Lower leg skin (tissue), 4 donors: Measurements from ENCODE around the gene AXL. TPM values are rescaled to one million over a fixed set of nuclear protein-coding genes. Genes with fewer than 3 reads are reported as not detected.
"Not testable (repeated sequence)": the region's sequence is repeated elsewhere in the genome, so short reads cannot be mapped to it uniquely, and the experiment has no call there.

Source experiments
- DNase-seq, 2 donors: peaks; one replicate each; pipeline ENCODE4 v3.0.0-alpha.2; 2019; ENCODE audit warnings: low spot score in 2 of 2
- H3K4me3 ChIP-seq: fragments of 200-600 bp; sonication (generic); 2 replicates; pipeline ENCODE4 v1.5.1; 2017; ENCODE audit warnings: mild to moderate bottlenecking, low read depth; ENCODE audit not compliant: poor library complexity, severe bottlenecking
- POLR2A ChIP-seq, 2 donors: fragments of 450-650 bp; IDR thresholded peaks; one replicate each; pipeline ENCODE4 v1.6.1; 2016 to 2017; ENCODE audit warnings: antibody characterized with exemption in 2 of 2, mild to moderate bottlenecking in 1 of 2, moderate library complexity in 1 of 2
- WGBS, 2 donors: methylation state at CpG; one replicate each; pipeline ENCODE4 v1.1.5; 2018; 5-methylcytosine and 5-hydroxymethylcytosine counted together
- intact Hi-C: fragments of 100-400 bp; cut with DNase I; formaldehyde crosslinking; loops from one replicate; pipeline ENCODE4 v1.15.0; 2023; ENCODE audit warnings: low total_unique reads
- total RNA-seq, 4 donors: library from RNA; depleted of rRNA; stranded (reverse); fragments of >200 nt; gene quantifications; one replicate each; pipeline ENCODE4 v1.1.0, GENCODE V29; 2016
- TF ChIP-seq, protein P1 (sequence below), 3 donors: fragments of 450-650 bp; IDR thresholded peaks; one replicate each; pipeline ENCODE4 v1.5.1; 2016; ENCODE audit warnings: antibody characterized with exemption in 3 of 3, mild to moderate bottlenecking in 3 of 3, moderate library complexity in 2 of 3

Gene AXL
- total RNA-seq, 4 donors from 2014 or later: 17.3 to 86.2 (median 56.7) TPM

DNA sequence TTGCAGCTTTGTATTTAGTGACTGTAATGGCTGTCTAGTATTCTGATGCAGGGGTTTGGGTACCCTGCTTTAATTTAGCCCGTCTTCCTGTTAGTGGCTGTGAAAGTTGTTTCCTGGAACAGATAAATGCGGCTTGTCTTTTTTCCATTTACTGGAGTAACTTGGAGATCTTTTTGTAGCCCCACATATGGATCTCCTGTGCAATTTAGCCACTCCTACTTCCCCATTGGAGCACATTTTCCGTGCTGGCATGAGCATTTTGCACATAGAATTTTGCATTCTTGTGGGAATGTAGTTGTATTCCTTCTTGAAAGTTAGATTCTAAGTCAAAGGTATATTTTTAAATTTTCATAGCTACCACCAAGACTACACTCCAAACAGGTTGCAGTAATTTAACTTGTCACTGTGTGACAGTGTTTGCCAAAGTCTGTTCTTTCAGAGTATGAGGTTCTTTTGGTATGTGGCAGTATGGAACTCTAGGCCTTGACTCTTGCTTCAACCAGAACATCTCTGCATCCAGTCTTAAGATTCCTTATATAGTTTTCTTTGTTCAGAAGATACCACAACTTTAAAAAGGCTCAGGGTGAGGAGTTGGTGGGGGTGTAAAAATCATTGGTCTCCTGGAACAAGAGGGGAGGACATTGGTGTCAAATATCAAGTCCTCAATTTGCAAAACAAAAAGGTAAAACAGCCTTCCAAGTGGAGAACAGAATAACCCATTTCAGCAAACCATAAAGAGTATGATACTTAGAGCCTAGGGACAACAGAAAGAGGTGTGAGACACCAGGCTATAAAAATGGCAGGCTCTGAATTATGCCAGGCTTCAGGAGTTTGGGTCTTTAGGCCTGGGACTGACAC, 69.9 kb downstream of the AXL start:
- WGBS, 2 donors: 73 to 78% methylated on average over 3 of the region's 3 CpGs
- intact Hi-C loops: no loop called here

DNA sequence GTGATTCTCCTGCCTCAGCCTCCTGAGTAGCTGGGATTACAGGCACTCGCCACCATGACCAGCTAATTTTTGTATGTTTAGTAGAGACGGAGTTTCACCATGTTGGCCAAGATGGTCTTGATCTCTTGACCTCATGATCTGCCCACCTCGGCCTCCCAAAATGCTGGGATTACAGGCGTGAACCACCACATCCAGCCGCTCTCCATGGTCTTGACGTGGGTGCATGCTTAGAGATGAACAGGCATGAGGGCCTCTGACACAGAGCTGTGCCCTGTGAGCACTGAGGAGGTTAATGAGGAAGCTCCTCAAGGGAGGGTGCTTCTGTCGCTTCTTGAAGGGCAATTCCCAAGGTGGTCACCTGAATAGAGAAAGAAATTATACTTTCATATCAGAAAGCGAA, 70.8 kb downstream of the AXL start:
- intact Hi-C loops: not testable (repeated sequence)

More for the DNA sequence above, 69.9 kb downstream of the AXL start:
- no peak overlapping the region for H3K4me3 ChIP-seq
- no peak for DNase-seq
- TF ChIP-seq, protein P1, sequence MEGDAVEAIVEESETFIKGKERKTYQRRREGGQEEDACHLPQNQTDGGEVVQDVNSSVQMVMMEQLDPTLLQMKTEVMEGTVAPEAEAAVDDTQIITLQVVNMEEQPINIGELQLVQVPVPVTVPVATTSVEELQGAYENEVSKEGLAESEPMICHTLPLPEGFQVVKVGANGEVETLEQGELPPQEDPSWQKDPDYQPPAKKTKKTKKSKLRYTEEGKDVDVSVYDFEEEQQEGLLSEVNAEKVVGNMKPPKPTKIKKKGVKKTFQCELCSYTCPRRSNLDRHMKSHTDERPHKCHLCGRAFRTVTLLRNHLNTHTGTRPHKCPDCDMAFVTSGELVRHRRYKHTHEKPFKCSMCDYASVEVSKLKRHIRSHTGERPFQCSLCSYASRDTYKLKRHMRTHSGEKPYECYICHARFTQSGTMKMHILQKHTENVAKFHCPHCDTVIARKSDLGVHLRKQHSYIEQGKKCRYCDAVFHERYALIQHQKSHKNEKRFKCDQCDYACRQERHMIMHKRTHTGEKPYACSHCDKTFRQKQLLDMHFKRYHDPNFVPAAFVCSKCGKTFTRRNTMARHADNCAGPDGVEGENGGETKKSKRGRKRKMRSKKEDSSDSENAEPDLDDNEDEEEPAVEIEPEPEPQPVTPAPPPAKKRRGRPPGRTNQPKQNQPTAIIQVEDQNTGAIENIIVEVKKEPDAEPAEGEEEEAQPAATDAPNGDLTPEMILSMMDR (IDR thresholded peaks at IDR 0.05): no peak
- TF ChIP-seq POLR2A (IDR thresholded peaks at IDR 0.05): no peak

DNA sequence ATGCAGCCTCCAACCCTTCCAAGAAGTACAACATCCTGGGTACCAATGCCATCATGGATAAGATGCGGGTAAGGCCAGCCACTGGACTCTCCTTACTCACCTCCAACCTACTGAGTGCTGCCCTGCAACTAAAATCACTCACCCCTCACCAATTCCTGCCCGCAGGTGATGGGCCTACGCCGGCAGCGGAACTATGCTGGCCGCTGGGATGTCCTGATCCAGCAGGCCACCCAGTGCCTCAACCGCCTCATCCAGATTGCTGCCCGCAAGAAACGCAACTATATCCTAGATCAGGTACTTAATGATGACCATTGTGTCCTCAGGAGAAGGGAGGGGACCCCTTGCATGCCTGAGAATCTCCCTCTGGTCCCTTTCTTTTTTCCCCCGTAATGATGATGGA, 75.4 kb downstream of the AXL start:
- TF ChIP-seq POLR2A (IDR thresholded peaks at IDR 0.05): no peak
- TF ChIP-seq, protein P1 (IDR thresholded peaks at IDR 0.05): no peak
- intact Hi-C loops: no loop called here
- H3K4me3 ChIP-seq: no peak overlapping the region
- 95 to 96% methylated on average over 10 of the region's 10 CpGs for WGBS, 2 donors
- no peak for DNase-seq

More for the DNA sequence above, 70.8 kb downstream of the AXL start:
- H3K4me3 ChIP-seq, DNase-seq: not testable (repeated sequence)
- 94% methylated on average over 8 of the region's 8 CpGs for WGBS, 2 donors

DNA sequence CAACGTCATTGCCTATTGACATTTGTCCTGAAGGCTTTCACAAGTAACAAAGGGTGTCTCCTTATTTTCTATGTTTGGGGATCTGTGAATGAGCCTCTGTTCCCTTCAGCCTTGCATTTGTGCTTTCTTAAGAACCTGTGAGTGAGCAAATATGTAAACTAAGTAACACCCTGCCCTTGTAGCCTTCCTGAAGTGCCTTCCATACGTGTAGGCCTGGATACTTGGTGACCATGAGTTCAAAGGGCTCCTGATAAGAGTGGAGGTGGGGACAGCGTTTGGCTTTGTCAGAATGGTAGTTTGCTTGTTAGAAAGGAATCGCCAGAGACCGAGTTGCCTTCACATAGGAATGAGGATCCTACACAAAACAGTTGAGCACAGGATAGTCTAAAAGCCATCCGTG, 76.5 kb downstream of the AXL start:
- 76 to 79% methylated on average over 6 of the region's 6 CpGs for WGBS, 2 donors
- no peak overlapping the region for H3K4me3 ChIP-seq
- DNase-seq: no peak
- TF ChIP-seq, protein P1 (IDR thresholded peaks at IDR 0.05): no peak
- no peak for TF ChIP-seq POLR2A (IDR thresholded peaks at IDR 0.05)
- intact Hi-C loops: no loop called here

DNA sequence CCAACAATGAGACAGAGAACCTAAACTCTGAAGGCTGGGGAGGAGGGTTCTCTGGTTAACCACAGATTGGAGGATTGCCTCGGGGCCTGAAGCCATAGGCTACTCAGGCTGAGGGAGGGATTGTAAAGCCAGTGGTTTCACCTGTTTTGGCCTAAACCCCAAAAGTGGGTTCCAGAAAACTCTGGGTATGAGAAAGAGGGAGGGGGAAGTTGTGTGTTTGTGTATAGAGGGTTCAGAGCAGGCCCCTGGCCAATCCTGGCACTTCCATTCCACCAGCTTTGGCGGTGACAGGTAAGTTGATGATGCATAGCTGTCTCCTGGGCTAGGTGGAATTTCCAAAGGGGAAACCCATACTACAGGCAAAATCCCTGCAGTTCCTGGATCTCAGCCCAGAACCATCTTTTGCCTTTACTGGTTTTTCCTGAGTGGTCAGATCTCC, 77.4 kb downstream of the AXL start:
- no peak overlapping the region for H3K4me3 ChIP-seq
- TF ChIP-seq, protein P1 (IDR thresholded peaks at IDR 0.05): no peak
- TF ChIP-seq POLR2A (IDR thresholded peaks at IDR 0.05): no peak
- intact Hi-C loops: no loop called here
- DNase-seq: no peak
- WGBS, 2 donors: 49 to 74% methylated on average over 2 of the region's 2 CpGs

DNA sequence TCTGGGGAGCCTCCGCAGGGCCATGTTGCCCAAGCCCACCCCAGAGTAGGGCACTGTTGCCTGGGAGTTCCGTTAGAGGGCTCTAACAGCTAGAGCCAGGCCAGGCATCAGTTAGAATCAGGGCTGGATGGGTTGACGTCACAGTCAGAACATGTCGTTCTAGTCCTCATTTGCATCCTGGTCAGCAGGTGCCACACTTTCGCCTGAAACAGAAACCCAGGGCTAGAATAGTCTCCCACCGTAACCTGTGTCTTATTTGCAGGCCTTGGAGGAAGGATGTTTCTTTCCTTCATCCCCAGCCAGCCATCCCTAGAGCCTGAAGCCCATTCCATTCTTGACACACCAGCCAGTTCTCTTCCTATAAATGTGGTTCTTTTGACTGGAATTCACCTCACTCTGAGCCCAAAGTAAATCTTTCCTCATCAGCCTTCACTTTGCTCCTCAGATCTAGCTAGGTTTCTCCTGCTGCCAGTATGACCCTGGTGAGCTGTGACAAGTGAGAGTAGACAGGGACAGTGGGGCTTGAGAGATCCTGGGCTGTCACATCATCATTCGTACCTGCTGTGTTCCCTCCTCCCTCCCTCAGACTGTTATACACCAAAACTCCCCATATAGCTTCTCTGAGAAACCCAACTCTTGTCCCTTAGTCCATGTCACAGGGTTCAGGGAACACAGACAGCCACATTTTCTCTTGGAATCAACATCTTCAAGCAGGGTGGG, 78.8 kb downstream of the AXL start:
- DNase-seq: no peak
- intact Hi-C loops: no loop called here
- H3K4me3 ChIP-seq: no peak overlapping the region
- WGBS, 2 donors: 56 to 71% methylated on average over 7 of the region's 7 CpGs
- TF ChIP-seq, protein P1 (IDR thresholded peaks at IDR 0.05): no peak
- TF ChIP-seq POLR2A (IDR thresholded peaks at IDR 0.05): no peak
